BE2C (cell line): ENCODE data around the gene CBFA2T3.

Source experiments
- DNase-seq: peaks from one replicate; pipeline ENCODE4 v3.0.0-alpha.2; 2020
- H3K27me3 ChIP-seq: fragments of 250-450 bp; sonication (Bioruptor Pico); 2 replicates; pipeline ENCODE4 v1.5.1; 2020; ENCODE audit warnings: mild to moderate bottlenecking
- H3K36me3 ChIP-seq: fragments of 250-450 bp; sonication (Bioruptor Pico); 2 replicates; pipeline ENCODE4 v1.5.1; 2020; ENCODE audit warnings: mild to moderate bottlenecking
- H3K4me1 ChIP-seq: fragments of 250-450 bp; sonication (Bioruptor Pico); 2 replicates; pipeline ENCODE4 v1.5.1; 2020
- H3K4me3 ChIP-seq: 2 replicates; pipeline ENCODE4 v1.5.1; 2011; ENCODE audit warnings: low read depth, low read length
- H3K9me3 ChIP-seq: fragments of 250-450 bp; sonication (Bioruptor Pico); 2 replicates; pipeline ENCODE4 v1.5.1; 2020
- CTCF ChIP-seq: IDR thresholded peaks from 2 replicates; pipeline ENCODE4 v1.5.1; 2012; ENCODE audit warnings: mild to moderate bottlenecking, low read depth, low read length

Gene CBFA2T3

GRCh38 chr16:88966986-88967829 is 9.8 kb downstream of the CBFA2T3 start:
- H3K9me3 ChIP-seq: no peaks in the 10 kb centered on the region
- no peak for TF ChIP-seq CTCF
- no peak for DNase-seq
- H3K4me3 ChIP-seq: no peak overlapping the region
- H3K36me3 ChIP-seq: no peaks in the 10 kb centered on the region
- peaks cover 72% of the 10 kb centered on the region for H3K27me3 ChIP-seq
- H3K4me1 ChIP-seq: no peaks in the 10 kb centered on the region

GRCh38 chr16:88965826-88966480 is 11.1 kb downstream of the CBFA2T3 start:
- Histone ChIP-seq H3K36me3 (no peaks in the 10 kb centered on the region), H3K4me1 (no peaks in the 10 kb centered on the region), H3K27me3 (peaks cover 64% of the 10 kb centered on the region), H3K4me3 (no peak overlapping the region), H3K9me3 (no peaks in the 10 kb centered on the region)
- no peak for DNase-seq
- TF ChIP-seq CTCF: no peak

- Histone ChIP-seq H3K4me1 (no peaks in the 10 kb centered on the region), H3K27me3 (peaks cover 66% of the 10 kb centered on the region), H3K36me3 (no peaks in the 10 kb centered on the region), H3K4me3 (no peak overlapping the region), H3K9me3 (no peaks in the 10 kb centered on the region; the same call in 1 of the 2 replicates)
- no peak for DNase-seq
- TF ChIP-seq CTCF: no peak
Measured at GRCh38 chr16:88965411-88965810, 11.6 kb downstream of the CBFA2T3 start.

- TF ChIP-seq CTCF: no peak
- H3K9me3 ChIP-seq: no peaks in the 10 kb centered on the region; the same call in 1 of the 2 replicates
- no peak overlapping the region for H3K4me3 ChIP-seq
- DNase-seq: no peak
- H3K27me3 ChIP-seq: peaks cover 65% of the 10 kb centered on the region
- no peaks in the 10 kb centered on the region for H3K36me3 ChIP-seq
- H3K4me1 ChIP-seq: no peaks in the 10 kb centered on the region
Measured at GRCh38 chr16:88964636-88965035, 12.4 kb downstream of the CBFA2T3 start.

GRCh38 chr16:88963583-88963982 is 13.4 kb downstream of the CBFA2T3 start:
- no peaks in the 10 kb centered on the region; the same call in 1 of the 2 replicates for H3K9me3 ChIP-seq
- H3K4me3 ChIP-seq: no peak overlapping the region
- no peak for DNase-seq
- H3K27me3 ChIP-seq: peaks cover 72% of the 10 kb centered on the region
- TF ChIP-seq CTCF: no peak
- no peaks in the 10 kb centered on the region for H3K4me1 ChIP-seq
- H3K36me3 ChIP-seq: no peaks in the 10 kb centered on the region
